Measurements from ENCODE around the gene TMEM138. TPM values are rescaled to one million over a fixed set of nuclear protein-coding genes. Genes with fewer than 3 reads are reported as not detected.

The TMEM138 gene
- total RNA-seq, 1 donor from 2014 or later = 19.9 TPM

GRCh38 chr11:61415381-61415780, 53.2 kb downstream of the TMEM138 start:
- Histone ChIP-seq H3K4me3 (no peak overlapping the region), H3K9me3 (no peaks in the 10 kb centered on the region), H3K27ac (no peak overlapping the region), H3K4me1 (peaks cover 18% of the 10 kb centered on the region), H3K36me3 (peaks cover 4 to 98% of the 10 kb centered on the region in 2 donors), H3K27me3 (no peaks in the 10 kb centered on the region)
- TF ChIP-seq POLR2AphosphoS5 (IDR thresholded peaks at IDR 0.05; ENCODE audit: insufficient read depth in 1 of 2, low read depth in 1 of 2) = no peak
- TF ChIP-seq CTCF (IDR thresholded peaks at IDR 0.05) = no peak
- TF ChIP-seq POLR2A (IDR thresholded peaks at IDR 0.05) = no peak
- DNase-seq (ENCODE audit: extremely low spot score in 2 of 2) = no peak
- intact Hi-C loops (cut with DNase I) = no loop called here

DNA sequence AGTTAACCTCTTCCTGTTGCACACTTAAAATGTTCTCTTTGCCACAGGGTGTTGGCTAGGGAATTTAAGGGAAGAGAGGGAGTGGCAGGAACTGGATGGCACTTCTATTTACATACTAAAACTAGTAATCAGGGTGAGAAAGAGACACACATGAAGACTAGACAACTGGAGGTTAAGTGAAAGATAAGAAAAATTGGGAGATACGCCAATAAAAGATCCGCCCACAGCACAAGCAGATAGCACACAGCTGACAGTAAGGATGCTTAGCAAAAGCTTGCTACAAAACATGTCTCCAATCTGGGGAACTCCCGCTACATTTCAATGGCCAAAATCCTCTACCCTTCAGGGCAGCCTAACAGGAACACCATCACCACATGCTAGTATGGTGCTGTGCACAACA, 54.8 kb downstream of the TMEM138 start:
- intact Hi-C loops (cut with DNase I) = no loop called here

GRCh38 chr11:61417670-61418069, 55.5 kb downstream of the TMEM138 start:
- H3K4me3 ChIP-seq = no peak overlapping the region
- peaks cover 23% of the 10 kb centered on the region for H3K4me1 ChIP-seq
- no peaks in the 10 kb centered on the region for H3K9me3 ChIP-seq
- intact Hi-C loops (cut with DNase I) = no loop called here
- H3K27me3 ChIP-seq = no peaks in the 10 kb centered on the region
- DNase-seq (ENCODE audit: extremely low spot score in 2 of 2) = no peak
- H3K36me3 ChIP-seq = peaks cover 4 to 87% of the 10 kb centered on the region in 2 donors
- H3K27ac ChIP-seq = no peak overlapping the region
- TF ChIP-seq POLR2A (IDR thresholded peaks at IDR 0.05) (no peak), CTCF (IDR thresholded peaks at IDR 0.05) (no peak), POLR2AphosphoS5 (IDR thresholded peaks at IDR 0.05; ENCODE audit: insufficient read depth in 1 of 2, low read depth in 1 of 2) (no peak)

More for the DNA sequence above, 54.8 kb downstream of the TMEM138 start:
- TF ChIP-seq POLR2AphosphoS5 (IDR thresholded peaks at IDR 0.05; ENCODE audit: insufficient read depth in 1 of 2, low read depth in 1 of 2) = no peak
- no peak for TF ChIP-seq POLR2A (IDR thresholded peaks at IDR 0.05)
- TF ChIP-seq CTCF (IDR thresholded peaks at IDR 0.05) = no peak
- H3K27ac ChIP-seq = no peak overlapping the region
- H3K27me3 ChIP-seq = no peaks in the 10 kb centered on the region
- H3K4me1 ChIP-seq = peaks cover 18% of the 10 kb centered on the region
- no peak for DNase-seq (ENCODE audit: extremely low spot score in 2 of 2)
- H3K4me3 ChIP-seq = no peak overlapping the region
- no peaks in the 10 kb centered on the region for H3K9me3 ChIP-seq
- H3K36me3 ChIP-seq = peaks cover 4 to 94% of the 10 kb centered on the region in 2 donors

DNA sequence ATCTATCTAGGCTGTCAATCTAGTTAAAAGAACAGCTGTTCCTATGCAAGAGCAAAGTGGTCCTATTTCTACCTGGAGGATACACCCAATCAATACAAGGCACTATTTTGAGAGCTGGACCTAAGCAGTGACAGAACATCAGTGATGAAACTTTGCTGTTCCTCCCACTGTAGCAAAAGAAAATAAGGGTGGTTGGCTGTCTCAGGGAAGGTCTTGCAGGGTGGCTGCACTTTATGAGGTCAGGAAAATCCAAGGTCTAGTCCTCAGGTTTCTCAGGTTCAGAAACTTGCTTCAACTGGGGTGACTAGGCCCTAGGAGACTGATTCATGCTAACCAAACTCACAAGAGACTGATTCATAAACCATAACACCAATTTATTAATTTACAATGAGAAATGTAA, 56.0 kb downstream of the TMEM138 start:
- no peak for DNase-seq (ENCODE audit: extremely low spot score in 2 of 2)
- intact Hi-C loops (cut with DNase I) = no loop called here
- Histone ChIP-seq H3K36me3 (peaks cover 4 to 82% of the 10 kb centered on the region in 2 donors), H3K4me3 (no peak overlapping the region), H3K9me3 (no peaks in the 10 kb centered on the region), H3K27me3 (no peaks in the 10 kb centered on the region), H3K27ac (no peak overlapping the region), H3K4me1 (peaks cover 24% of the 10 kb centered on the region)
- TF ChIP-seq POLR2AphosphoS5 (IDR thresholded peaks at IDR 0.05; ENCODE audit: insufficient read depth in 1 of 2, low read depth in 1 of 2) (no peak), CTCF (IDR thresholded peaks at IDR 0.05) (no peak), POLR2A (IDR thresholded peaks at IDR 0.05) (no peak)

Other genes with a start within 250 kb of the TMEM138 start
- 15.7 TPM for gene VPS37C, start 200.9 kb upstream of the TMEM138 start, total RNA-seq
- gene PGA3, start 158.9 kb upstream of the TMEM138 start, total RNA-seq = 2.5 TPM
- gene PGA4, start 140.0 kb upstream of the TMEM138 start, total RNA-seq = 7.6 TPM
- not detected for gene PGA5, start 121.2 kb upstream of the TMEM138 start, total RNA-seq
- 3.4 TPM for gene VWCE, start 67.1 kb upstream of the TMEM138 start, total RNA-seq
- gene DDB1, start 29.3 kb upstream of the TMEM138 start, total RNA-seq = 132 TPM
- gene TKFC, start 29.1 kb upstream of the TMEM138 start, total RNA-seq = 22.6 TPM
- 26.5 TPM for gene CYB561A3, start 492 bp upstream of the TMEM138 start, total RNA-seq
- 16.0 TPM for gene TMEM216, start 30.2 kb downstream of the TMEM138 start, total RNA-seq
- 50.8 TPM for gene CPSF7, start 67.6 kb downstream of the TMEM138 start, total RNA-seq
- 24.3 TPM for gene SDHAF2, start 67.8 kb downstream of the TMEM138 start, total RNA-seq
- gene LRRC10B, start 146.4 kb downstream of the TMEM138 start, total RNA-seq = 0.74 TPM
- gene SYT7, start 218.7 kb downstream of the TMEM138 start, total RNA-seq = 3.4 TPM

Data from vagina (tissue), 2 donors.